Fibroblast of lung (primary cell): Measurements from ENCODE around the gene UBA3. TPM values are rescaled to one million over a fixed set of nuclear protein-coding genes. Genes with fewer than 3 reads are reported as not detected.

Source experiments
- DNase-seq, 2 donors: peaks; one replicate each; pipeline versions ENCODE4 v3.0.0 to v3.0.0-alpha.2; 2010; ENCODE audit warnings: low read depth in 2 of 2
- H2AFZ ChIP-seq: 2 replicates; pipeline ENCODE4 v1.5.1; 2012; ENCODE audit warnings: low read length, control low read depth, inconsistent platforms
- H3K27ac ChIP-seq: 2 replicates; pipeline ENCODE4 v1.5.1; 2011; ENCODE audit warnings: low read length, control low read depth; ENCODE audit not compliant: insufficient read depth
- H3K27me3 ChIP-seq: 2 replicates; pipeline ENCODE4 v1.5.1; 2011; ENCODE audit warnings: mild to moderate bottlenecking, low read length; ENCODE audit not compliant: control insufficient read depth, insufficient read depth
- H3K36me3 ChIP-seq: 2 replicates; pipeline ENCODE4 v1.5.1; 2011; ENCODE audit warnings: low read length; ENCODE audit not compliant: control insufficient read depth, insufficient read depth
- H3K4me1 ChIP-seq: 2 replicates; pipeline ENCODE4 v1.5.1; 2011; ENCODE audit warnings: low read length; ENCODE audit not compliant: control insufficient read depth, insufficient read depth; ENCODE audit errors: extremely low read depth
- H3K4me2 ChIP-seq: 2 replicates; pipeline ENCODE4 v1.5.1; 2011; ENCODE audit warnings: low read length, control low read depth; ENCODE audit not compliant: insufficient read depth; ENCODE audit errors: extremely low read depth
- H3K4me3 ChIP-seq, 4 experiments: fragments of 200-600 bp in 1 of 4; sonication (generic) in 1 of 4; replicated peaks in 1 of 4; 2 replicates each; pipeline ENCODE4 v1.5.1; 2011 to 2016; ENCODE audit warnings: low read length in 4 of 4, low read depth in 3 of 4, mild to moderate bottlenecking in 3 of 4, control low read depth in 2 of 4, inconsistent platforms in 1 of 4, mixed read lengths in 1 of 4; ENCODE audit not compliant: insufficient read depth in 1 of 4; ENCODE audit errors: control extremely low read depth in 1 of 4
- H3K79me2 ChIP-seq: 2 replicates; pipeline ENCODE4 v1.5.1; 2012; ENCODE audit warnings: mild to moderate bottlenecking, low read length, inconsistent platforms; ENCODE audit not compliant: control insufficient read depth, insufficient read depth
- H3K9ac ChIP-seq: 2 replicates; pipeline ENCODE4 v1.5.1; 2011; ENCODE audit warnings: mild to moderate bottlenecking, low read length, control low read depth; ENCODE audit not compliant: insufficient read depth
- H3K9me3 ChIP-seq: 2 replicates; pipeline ENCODE4 v1.5.1; 2012; ENCODE audit warnings: low read depth, low read length; ENCODE audit not compliant: control insufficient read depth, insufficient read depth
- H4K20me1 ChIP-seq: 2 replicates; pipeline ENCODE4 v1.5.1; 2011; ENCODE audit warnings: low read length; ENCODE audit not compliant: control insufficient read depth, insufficient read depth; ENCODE audit errors: extremely low read depth
- CTCF ChIP-seq, 2 donors: IDR thresholded peaks in 1 of 2; conservative IDR thresholded peaks in 1 of 2; 1 replicate in 1 of 2; 2 replicates in 1 of 2; pipeline ENCODE4 v1.5.1; 2011 to 2012; ENCODE audit warnings: low read length in 2 of 2, control low read depth in 1 of 2, inconsistent platforms in 1 of 2, low read depth in 1 of 2, mild to moderate bottlenecking in 1 of 2
- EZH2 ChIP-seq: IDR thresholded peaks from 2 replicates; pipeline ENCODE4 v1.5.1; 2012; ENCODE audit warnings: low read length, control low read depth, mild to moderate bottlenecking; ENCODE audit errors: missing control alignments
- polyA plus RNA-seq, 2 donors: library from polyadenylated mRNA; depleted of rRNA in 1 of 2; stranded (reverse) in 1 of 2; unstranded in 1 of 2; fragments of >200 nt; gene quantifications; 2 replicates each; pipeline ENCODE4 v1.2.1, GENCODE V29; 2011 to 2012; ENCODE audit warnings: missing spikeins in 1 of 2
- total RNA-seq: library from RNA; depleted of rRNA; stranded (reverse); fragments of >200 nt; gene quantifications from 2 replicates; pipeline ENCODE4 v1.2.1, GENCODE V29; 2014

UBA3 gene
- total and polyA plus RNA-seq, 2 donors (not counting 1 experiment from before 2014, with no cell fraction given): 93.3 to 95.4 TPM

GRCh38 chr3:69008980-69009379 lies 71.2 kb downstream of the UBA3 start:
- TF ChIP-seq CTCF (conservative IDR thresholded peaks at IDR 0.05 in 1 of 2, IDR thresholded peaks at IDR 0.05 in 1 of 2; ENCODE audit: low read depth in 1 of 2, low read length in 2 of 2) (no peak), EZH2 (no peak)
- Histone ChIP-seq H3K36me3 (peaks cover 4% of the 10 kb centered on the region), H3K4me1 (peaks cover 13% of the 10 kb centered on the region), H3K4me2 (no peak overlapping the region), H3K9me3 (no peaks in the 10 kb centered on the region), H3K9ac (no peak overlapping the region), H3K4me3 (no peak overlapping the region), H4K20me1 (no peaks in the 10 kb centered on the region), H3K79me2 (no peaks in the 10 kb centered on the region), H3K27ac (peak overlapping the region; percentile 46), H2AFZ (no peak overlapping the region), H3K27me3 (no peaks in the 10 kb centered on the region)
- DNase-seq: peak in 1 of 2 donors; percentile 26

- no peak overlapping the region for H3K27ac ChIP-seq
- H3K4me3 ChIP-seq: no peak overlapping the region
- no peak overlapping the region for H2AFZ ChIP-seq
- peaks cover 11% of the 10 kb centered on the region for H3K4me1 ChIP-seq
- H3K4me2 ChIP-seq: no peak overlapping the region
- no peak for DNase-seq
- H3K36me3 ChIP-seq: peaks cover 3% of the 10 kb centered on the region
- H3K27me3 ChIP-seq: no peaks in the 10 kb centered on the region
- no peaks in the 10 kb centered on the region for H3K79me2 ChIP-seq
- no peak for TF ChIP-seq EZH2
- no peak for TF ChIP-seq CTCF (conservative IDR thresholded peaks at IDR 0.05 in 1 of 2, IDR thresholded peaks at IDR 0.05 in 1 of 2; ENCODE audit: low read depth in 1 of 2, low read length in 2 of 2)
- no peaks in the 10 kb centered on the region for H4K20me1 ChIP-seq
- H3K9me3 ChIP-seq: no peaks in the 10 kb centered on the region
- H3K9ac ChIP-seq: no peak overlapping the region
Measured at GRCh38 chr3:69005791-69006482, 74.2 kb downstream of the UBA3 start.

- H3K27ac ChIP-seq: no peak overlapping the region
- no peak overlapping the region for H2AFZ ChIP-seq
- no peaks in the 10 kb centered on the region for H3K79me2 ChIP-seq
- no peak for TF ChIP-seq CTCF (conservative IDR thresholded peaks at IDR 0.05 in 1 of 2, IDR thresholded peaks at IDR 0.05 in 1 of 2; ENCODE audit: low read depth in 1 of 2, low read length in 2 of 2)
- TF ChIP-seq EZH2: no peak
- no peaks in the 10 kb centered on the region for H4K20me1 ChIP-seq
- H3K9me3 ChIP-seq: no peaks in the 10 kb centered on the region
- no peak overlapping the region for H3K4me3 ChIP-seq
- H3K36me3 ChIP-seq: peaks cover 3% of the 10 kb centered on the region
- DNase-seq: peak in 1 of 2 donors; percentile 52
- H3K4me1 ChIP-seq: peaks cover 8% of the 10 kb centered on the region
- no peaks in the 10 kb centered on the region for H3K27me3 ChIP-seq
- H3K9ac ChIP-seq: no peak overlapping the region
- H3K4me2 ChIP-seq: no peak overlapping the region
Measured at GRCh38 chr3:69005071-69005790, 74.9 kb downstream of the UBA3 start.
